ENCODE data around the gene PCBP2. TPM values are rescaled to one million over a fixed set of nuclear protein-coding genes. Genes with fewer than 3 reads are reported as not detected.
A peak's percentile ranks its signal among the peaks of the same experiment; 100 is the strongest.

The PCBP2 gene
- total and polyA plus RNA-seq, 10 of the 15 experiments (the other 5 are each of a cell fraction or from before 2014, with no cell fraction given) = 109 to 803 (median 327) TPM

DNA sequence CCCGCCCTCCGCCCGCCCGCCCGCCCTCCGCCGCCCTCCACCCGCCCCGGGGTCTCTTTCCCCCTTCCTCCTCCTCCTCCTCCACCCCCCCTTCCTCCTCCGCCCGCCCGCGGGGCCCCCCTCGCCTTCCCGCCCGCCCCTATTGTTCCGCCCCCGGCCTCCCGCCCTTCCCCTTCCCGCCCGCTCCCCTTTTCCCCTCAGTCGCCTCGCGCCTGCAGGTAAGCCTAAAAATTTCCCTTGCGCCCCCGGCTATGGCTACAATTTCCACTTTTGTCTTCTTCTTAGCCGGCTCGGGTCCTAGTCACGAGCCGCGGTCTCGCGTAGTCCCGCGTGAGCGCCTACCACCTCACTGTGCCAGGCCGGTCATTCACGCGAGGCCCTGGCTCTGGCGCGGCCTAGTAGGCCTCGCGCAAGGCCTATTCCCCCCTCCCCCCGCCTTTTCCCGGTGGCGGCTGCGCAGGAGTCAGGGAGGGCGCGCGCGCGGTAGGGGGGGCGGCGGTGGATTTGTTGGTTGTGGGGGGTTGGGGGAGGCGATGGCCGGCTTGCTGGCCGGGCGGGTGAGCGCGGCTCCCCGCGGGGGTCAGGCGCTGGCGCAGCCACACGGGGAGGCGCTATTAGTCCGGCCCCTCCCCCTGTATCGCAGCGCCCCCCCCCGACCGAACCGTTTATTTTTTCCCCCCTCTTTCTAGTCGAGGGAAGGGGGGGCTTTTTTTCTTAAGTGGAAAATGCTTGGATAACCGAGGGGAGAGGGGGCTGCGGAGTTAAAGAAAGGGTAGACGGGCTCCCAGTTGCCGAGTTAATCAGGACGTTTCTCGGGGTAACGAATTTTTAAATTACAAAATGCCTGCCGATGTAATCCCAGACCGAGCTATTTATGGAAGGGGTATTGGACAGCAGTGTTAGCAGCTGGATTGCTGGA is 516 bp downstream of the PCBP2 start (continued):
- TF ChIP-seq, protein P1, sequence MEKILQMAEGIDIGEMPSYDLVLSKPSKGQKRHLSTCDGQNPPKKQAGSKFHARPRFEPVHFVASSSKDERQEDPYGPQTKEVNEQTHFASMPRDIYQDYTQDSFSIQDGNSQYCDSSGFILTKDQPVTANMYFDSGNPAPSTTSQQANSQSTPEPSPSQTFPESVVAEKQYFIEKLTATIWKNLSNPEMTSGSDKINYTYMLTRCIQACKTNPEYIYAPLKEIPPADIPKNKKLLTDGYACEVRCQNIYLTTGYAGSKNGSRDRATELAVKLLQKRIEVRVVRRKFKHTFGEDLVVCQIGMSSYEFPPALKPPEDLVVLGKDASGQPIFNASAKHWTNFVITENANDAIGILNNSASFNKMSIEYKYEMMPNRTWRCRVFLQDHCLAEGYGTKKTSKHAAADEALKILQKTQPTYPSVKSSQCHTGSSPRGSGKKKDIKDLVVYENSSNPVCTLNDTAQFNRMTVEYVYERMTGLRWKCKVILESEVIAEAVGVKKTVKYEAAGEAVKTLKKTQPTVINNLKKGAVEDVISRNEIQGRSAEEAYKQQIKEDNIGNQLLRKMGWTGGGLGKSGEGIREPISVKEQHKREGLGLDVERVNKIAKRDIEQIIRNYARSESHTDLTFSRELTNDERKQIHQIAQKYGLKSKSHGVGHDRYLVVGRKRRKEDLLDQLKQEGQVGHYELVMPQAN (conservative IDR thresholded peaks at IDR 0.05) = peak; percentile 69
- TF ChIP-seq, protein P2, sequence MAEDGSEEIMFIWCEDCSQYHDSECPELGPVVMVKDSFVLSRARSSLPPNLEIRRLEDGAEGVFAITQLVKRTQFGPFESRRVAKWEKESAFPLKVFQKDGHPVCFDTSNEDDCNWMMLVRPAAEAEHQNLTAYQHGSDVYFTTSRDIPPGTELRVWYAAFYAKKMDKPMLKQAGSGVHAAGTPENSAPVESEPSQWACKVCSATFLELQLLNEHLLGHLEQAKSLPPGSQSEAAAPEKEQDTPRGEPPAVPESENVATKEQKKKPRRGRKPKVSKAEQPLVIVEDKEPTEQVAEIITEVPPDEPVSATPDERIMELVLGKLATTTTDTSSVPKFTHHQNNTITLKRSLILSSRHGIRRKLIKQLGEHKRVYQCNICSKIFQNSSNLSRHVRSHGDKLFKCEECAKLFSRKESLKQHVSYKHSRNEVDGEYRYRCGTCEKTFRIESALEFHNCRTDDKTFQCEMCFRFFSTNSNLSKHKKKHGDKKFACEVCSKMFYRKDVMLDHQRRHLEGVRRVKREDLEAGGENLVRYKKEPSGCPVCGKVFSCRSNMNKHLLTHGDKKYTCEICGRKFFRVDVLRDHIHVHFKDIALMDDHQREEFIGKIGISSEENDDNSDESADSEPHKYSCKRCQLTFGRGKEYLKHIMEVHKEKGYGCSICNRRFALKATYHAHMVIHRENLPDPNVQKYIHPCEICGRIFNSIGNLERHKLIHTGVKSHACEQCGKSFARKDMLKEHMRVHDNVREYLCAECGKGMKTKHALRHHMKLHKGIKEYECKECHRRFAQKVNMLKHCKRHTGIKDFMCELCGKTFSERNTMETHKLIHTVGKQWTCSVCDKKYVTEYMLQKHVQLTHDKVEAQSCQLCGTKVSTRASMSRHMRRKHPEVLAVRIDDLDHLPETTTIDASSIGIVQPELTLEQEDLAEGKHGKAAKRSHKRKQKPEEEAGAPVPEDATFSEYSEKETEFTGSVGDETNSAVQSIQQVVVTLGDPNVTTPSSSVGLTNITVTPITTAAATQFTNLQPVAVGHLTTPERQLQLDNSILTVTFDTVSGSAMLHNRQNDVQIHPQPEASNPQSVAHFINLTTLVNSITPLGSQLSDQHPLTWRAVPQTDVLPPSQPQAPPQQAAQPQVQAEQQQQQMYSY (CRISPR knock-in tag; IDR thresholded peaks at IDR 0.05) = no peak
- TF ChIP-seq NFYB (IDR thresholded peaks at IDR 0.05; ENCODE audit: insufficient read depth, low read depth, low read length) (no peak), ZNF217 (IDR thresholded peaks at IDR 0.05) (no peak), STAT3 (IDR thresholded peaks at IDR 0.05; ENCODE audit: low read depth, low read length) (no peak), ZBED1 (IDR thresholded peaks at IDR 0.05; ENCODE audit: borderline replicate concordance) (no peak), TCF3 (IDR thresholded peaks at IDR 0.05; ENCODE audit: borderline replicate concordance, insufficient read depth, low read depth, low read length) (no peak)

Measured in GM12878 (cell line).